Osteocyte (in vitro differentiated cells): Measurements from ENCODE around the gene PDE10A. TPM values are rescaled to one million over a fixed set of nuclear protein-coding genes. Genes with fewer than 3 reads are reported as not detected.

Experiments used
- DNase-seq: peaks from one replicate; pipeline ENCODE4 v3.0.0; 2021; ENCODE audit warnings: mixed read lengths; ENCODE audit not compliant: unreplicated experiment; ENCODE audit errors: extremely low spot score
- H3K27ac Mint-ChIP-seq: one replicate; pipeline ENCODE4 v1.8.0; 2021; ENCODE audit warnings: mild to moderate bottlenecking, mixed read lengths; ENCODE audit not compliant: unreplicated experiment
- H3K27me3 Mint-ChIP-seq: one replicate; pipeline ENCODE4 v1.8.0; 2021; ENCODE audit warnings: mixed read lengths; ENCODE audit not compliant: unreplicated experiment
- H3K36me3 Mint-ChIP-seq: one replicate; pipeline ENCODE4 v1.8.0; 2021; ENCODE audit warnings: mixed read lengths; ENCODE audit not compliant: unreplicated experiment
- H3K4me1 Mint-ChIP-seq: one replicate; pipeline ENCODE4 v1.8.0; 2021; ENCODE audit warnings: mixed read lengths; ENCODE audit not compliant: unreplicated experiment
- H3K4me3 Mint-ChIP-seq: one replicate; pipeline ENCODE4 v1.8.0; 2021; ENCODE audit warnings: mild to moderate bottlenecking, moderate library complexity, mixed read lengths; ENCODE audit not compliant: unreplicated experiment
- H3K9me3 Mint-ChIP-seq: one replicate; pipeline ENCODE4 v1.8.0; 2021; ENCODE audit warnings: mixed read lengths; ENCODE audit not compliant: unreplicated experiment
- total RNA-seq: library from RNA; stranded (reverse); gene quantifications from 2 replicates; pipeline ENCODE4 v1.2.1, GENCODE V29; 2021
- TF ChIP-seq, protein P1 (sequence below): fragments of 200-600 bp; sonication (generic); IDR thresholded peaks from 2 replicates; pipeline ENCODE4 v1.5.0; 2021; ENCODE audit warnings: antibody characterized with exemption, mild to moderate bottlenecking, moderate library complexity

Gene PDE10A
- total RNA-seq, 1 donor from 2014 or later = 9.8 TPM

DNA sequence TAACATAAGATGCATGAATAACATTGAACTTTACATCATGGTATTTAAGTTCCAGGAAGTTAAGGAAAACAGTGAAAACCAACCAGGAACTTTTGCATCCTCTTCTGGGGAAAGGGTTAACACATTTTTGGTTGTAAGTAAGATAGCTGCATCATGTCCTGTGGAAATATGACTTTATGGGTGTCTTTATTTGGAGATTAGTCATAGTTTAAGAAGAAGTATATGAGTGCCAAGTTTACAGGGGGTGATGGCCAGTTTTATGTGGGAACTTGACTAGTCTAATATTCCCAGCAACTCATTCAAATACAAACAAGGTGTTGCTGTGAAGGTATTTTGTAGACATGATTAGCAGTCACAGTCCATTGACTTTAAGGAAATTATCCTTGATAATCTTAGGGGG lies 78.0 kb downstream of the PDE10A start:
- H3K27me3 Mint-ChIP-seq = no peaks in the 10 kb centered on the region
- no peak overlapping the region for H3K4me3 Mint-ChIP-seq
- peaks cover 5% of the 10 kb centered on the region for H3K9me3 Mint-ChIP-seq
- H3K36me3 Mint-ChIP-seq = no peaks in the 10 kb centered on the region
- DNase-seq = no peak
- no peak overlapping the region for H3K27ac Mint-ChIP-seq
- H3K4me1 Mint-ChIP-seq = no peaks in the 10 kb centered on the region
- TF ChIP-seq, protein P1, sequence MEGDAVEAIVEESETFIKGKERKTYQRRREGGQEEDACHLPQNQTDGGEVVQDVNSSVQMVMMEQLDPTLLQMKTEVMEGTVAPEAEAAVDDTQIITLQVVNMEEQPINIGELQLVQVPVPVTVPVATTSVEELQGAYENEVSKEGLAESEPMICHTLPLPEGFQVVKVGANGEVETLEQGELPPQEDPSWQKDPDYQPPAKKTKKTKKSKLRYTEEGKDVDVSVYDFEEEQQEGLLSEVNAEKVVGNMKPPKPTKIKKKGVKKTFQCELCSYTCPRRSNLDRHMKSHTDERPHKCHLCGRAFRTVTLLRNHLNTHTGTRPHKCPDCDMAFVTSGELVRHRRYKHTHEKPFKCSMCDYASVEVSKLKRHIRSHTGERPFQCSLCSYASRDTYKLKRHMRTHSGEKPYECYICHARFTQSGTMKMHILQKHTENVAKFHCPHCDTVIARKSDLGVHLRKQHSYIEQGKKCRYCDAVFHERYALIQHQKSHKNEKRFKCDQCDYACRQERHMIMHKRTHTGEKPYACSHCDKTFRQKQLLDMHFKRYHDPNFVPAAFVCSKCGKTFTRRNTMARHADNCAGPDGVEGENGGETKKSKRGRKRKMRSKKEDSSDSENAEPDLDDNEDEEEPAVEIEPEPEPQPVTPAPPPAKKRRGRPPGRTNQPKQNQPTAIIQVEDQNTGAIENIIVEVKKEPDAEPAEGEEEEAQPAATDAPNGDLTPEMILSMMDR = no peak

GRCh38 chr6:165584541-165584940 lies 78.5 kb downstream of the PDE10A start:
- H3K36me3 Mint-ChIP-seq = no peaks in the 10 kb centered on the region
- no peaks in the 10 kb centered on the region for H3K27me3 Mint-ChIP-seq
- no peak overlapping the region for H3K4me3 Mint-ChIP-seq
- TF ChIP-seq, protein P1 = no peak
- H3K27ac Mint-ChIP-seq = no peak overlapping the region
- DNase-seq = no peak
- H3K4me1 Mint-ChIP-seq = no peaks in the 10 kb centered on the region
- H3K9me3 Mint-ChIP-seq = peaks cover 5% of the 10 kb centered on the region

- TF ChIP-seq, protein P1 = no peak
- DNase-seq = no peak
- Mint-ChIP-seq H3K4me1 (no peaks in the 10 kb centered on the region), H3K27me3 (no peaks in the 10 kb centered on the region), H3K27ac (no peak overlapping the region), H3K36me3 (no peaks in the 10 kb centered on the region), H3K9me3 (peaks cover 5% of the 10 kb centered on the region), H3K4me3 (no peak overlapping the region)
Observed at GRCh38 chr6:165581678-165582077, 81.4 kb downstream of the PDE10A start.

DNA sequence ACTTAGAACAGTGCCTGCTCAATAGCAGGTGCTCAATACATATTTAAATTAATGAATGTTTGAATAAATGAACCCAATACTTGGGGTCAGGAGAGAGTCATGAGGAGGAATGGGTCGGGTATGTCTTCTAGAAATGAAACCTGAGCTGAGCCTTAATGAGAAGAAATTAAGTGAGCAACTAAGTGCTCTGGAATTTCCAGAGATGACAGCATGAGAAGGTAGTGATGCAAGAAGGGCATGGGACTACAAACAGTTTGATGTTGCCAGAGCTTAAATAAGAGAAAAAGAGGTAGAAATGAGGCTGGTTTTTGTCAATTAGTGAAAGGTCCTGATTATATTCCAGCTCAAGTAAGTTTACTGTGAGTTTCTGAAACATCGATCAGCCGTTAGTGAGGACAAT lies 82.9 kb downstream of the PDE10A start:
- no peaks in the 10 kb centered on the region for H3K4me1 Mint-ChIP-seq
- no peak overlapping the region for H3K4me3 Mint-ChIP-seq
- no peaks in the 10 kb centered on the region for H3K27me3 Mint-ChIP-seq
- H3K27ac Mint-ChIP-seq = no peak overlapping the region
- no peaks in the 10 kb centered on the region for H3K36me3 Mint-ChIP-seq
- DNase-seq = no peak
- TF ChIP-seq, protein P1 = no peak
- H3K9me3 Mint-ChIP-seq = peaks cover 3% of the 10 kb centered on the region

DNA sequence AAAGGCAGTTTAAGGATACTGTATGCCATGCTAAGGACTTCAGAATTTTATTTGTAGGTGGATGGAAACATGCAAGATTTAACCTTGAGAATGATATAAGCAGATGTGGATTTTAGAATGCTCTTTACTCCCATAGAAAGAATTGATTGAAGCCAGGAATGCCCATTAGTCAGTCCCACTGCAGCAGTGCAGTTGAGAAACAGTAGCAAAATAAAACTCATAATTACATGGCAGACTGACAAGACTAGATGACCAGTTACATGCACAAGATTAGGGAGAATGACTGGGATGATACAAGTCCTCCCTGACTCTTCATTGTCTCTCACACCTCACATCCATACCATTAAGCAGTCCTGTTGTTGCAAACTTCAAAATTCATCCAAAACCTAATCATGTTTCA lies 83.9 kb downstream of the PDE10A start:
- H3K27ac Mint-ChIP-seq = no peak overlapping the region

More for the DNA sequence above, 83.9 kb downstream of the PDE10A start:
- H3K4me3 Mint-ChIP-seq = no peak overlapping the region
- no peak for DNase-seq
- peaks cover under 1% of the 10 kb centered on the region for H3K4me1 Mint-ChIP-seq
- no peaks in the 10 kb centered on the region for H3K36me3 Mint-ChIP-seq
- no peaks in the 10 kb centered on the region for H3K27me3 Mint-ChIP-seq
- TF ChIP-seq, protein P1 = no peak
- no peaks in the 10 kb centered on the region for H3K9me3 Mint-ChIP-seq
